PFSK-1 (cell line): ENCODE data around the gene OSBPL2.

ENCODE experiments used
- FOXP2 ChIP-seq: optimal IDR thresholded peaks from 2 replicates; pipeline ENCODE3; 2011; ENCODE audit warnings: borderline replicate concordance, control low read depth, inconsistent platforms; ENCODE audit not compliant: insufficient read depth; ENCODE audit errors: extremely low read length, extremely low read depth
- POLR2AphosphoS5 ChIP-seq: IDR thresholded peaks from 2 replicates; pipeline ENCODE4 v1.6.1; 2012; ENCODE audit warnings: low read depth, mild to moderate bottlenecking, control low read depth, low read length, moderate library complexity
- REST ChIP-seq, 2 experiments: IDR thresholded peaks; 2 replicates each; pipeline versions ENCODE4 v1.6.1 to v1.8.0; 2011 to 2012; ENCODE audit warnings: low read depth in 2 of 2, low read length in 2 of 2, control low read depth in 1 of 2, inconsistent platforms in 1 of 2, mild to moderate bottlenecking in 1 of 2, moderate library complexity in 1 of 2; ENCODE audit not compliant: insufficient read depth in 1 of 2
- SIN3A ChIP-seq: IDR thresholded peaks from 2 replicates; pipeline ENCODE4 v1.6.1; 2012; ENCODE audit warnings: mild to moderate bottlenecking, low read length, moderate library complexity, borderline replicate concordance; ENCODE audit not compliant: insufficient read depth
- TAF1 ChIP-seq: IDR thresholded peaks from 2 replicates; pipeline ENCODE4 v1.6.1; 2012; ENCODE audit warnings: low read length, control low read depth, borderline replicate concordance; ENCODE audit not compliant: insufficient read depth

The OSBPL2 gene

GRCh38 chr20:62331347-62331746, 93.0 kb downstream of the OSBPL2 start:
- TF ChIP-seq FOXP2 (no peak), REST (IDR thresholded peaks at IDR 0.05; ENCODE audit: insufficient read depth in 1 of 2, low read depth in 2 of 2, low read length in 2 of 2) (no peak), POLR2AphosphoS5 (no peak), TAF1 (no peak), SIN3A (no peak)

- TF ChIP-seq TAF1: no peak
- no peak for TF ChIP-seq SIN3A
- TF ChIP-seq FOXP2: no peak
- no peak for TF ChIP-seq REST (IDR thresholded peaks at IDR 0.05; ENCODE audit: insufficient read depth in 1 of 2, low read depth in 2 of 2, low read length in 2 of 2)
- TF ChIP-seq POLR2AphosphoS5: no peak
These were observed 94.1 kb downstream of the OSBPL2 start for GRCh38 chr20:62332421-62332820.

GRCh38 chr20:62332989-62333819, 94.9 kb downstream of the OSBPL2 start:
- TF ChIP-seq SIN3A: no peak
- no peak for TF ChIP-seq TAF1
- no peak for TF ChIP-seq FOXP2
- TF ChIP-seq REST (IDR thresholded peaks at IDR 0.05; ENCODE audit: insufficient read depth in 1 of 2, low read depth in 2 of 2, low read length in 2 of 2): no peak
- no peak for TF ChIP-seq POLR2AphosphoS5

GRCh38 chr20:62333820-62334595, 95.7 kb downstream of the OSBPL2 start:
- no peak for TF ChIP-seq SIN3A
- no peak for TF ChIP-seq FOXP2
- TF ChIP-seq REST (IDR thresholded peaks at IDR 0.05; ENCODE audit: insufficient read depth in 1 of 2, low read depth in 2 of 2, low read length in 2 of 2): no peak
- no peak for TF ChIP-seq POLR2AphosphoS5
